ENCODE measurements around the gene MARCHF11.

- no peak for TF ChIP-seq EZH2 (IDR thresholded peaks at IDR 0.05)
- TF ChIP-seq SRF (IDR thresholded peaks at IDR 0.05; ENCODE audit: low read depth): no peak
- TF ChIP-seq SP1 (IDR thresholded peaks at IDR 0.05; ENCODE audit: low read depth): no peak
- no peak for TF ChIP-seq CTCF (IDR thresholded peaks at IDR 0.05 in 2 of 3, conservative IDR thresholded peaks at IDR 0.05 in 1 of 3; ENCODE audit: borderline replicate concordance in 1 of 3, insufficient read depth in 1 of 3, low read depth in 2 of 3, low read length in 2 of 3)
- TF ChIP-seq YY1 (IDR thresholded peaks at IDR 0.05; ENCODE audit: extremely low read depth, insufficient replicate concordance, low read depth, low read length): no peak
- no peak for TF ChIP-seq ELF1 (IDR thresholded peaks at IDR 0.05; ENCODE audit: borderline replicate concordance, low read depth)
- no peak for TF ChIP-seq CEBPB (IDR thresholded peaks at IDR 0.05; ENCODE audit: low read depth)
Measured at GRCh38 chr5:16048132-16048531, 131.5 kb downstream of the MARCHF11 start.

All from HCT116 (cell line).